K562 (cell line): ENCODE data around the gene SULT6B1. TPM values are rescaled to one million over a fixed set of nuclear protein-coding genes. Genes with fewer than 3 reads are reported as not detected.
A peak's percentile ranks its signal among the peaks of the same experiment; 100 is the strongest.

Experiments
- ATAC-seq: fragments of 200-7000 bp; cut with Tn5 transposase; 3 replicates; pipeline ENCODE4 v1.9.1; 2020; ENCODE audit warnings: moderate library complexity
- BruUV-seq: library from RNA; stranded (reverse); fragments of 400-500 nt; replicated peaks from 2 replicates; lab custom pipeline; 2021; lab: Mats Ljungman, UMichigan
- CTCF ChIA-PET: fragments of 300-600 bp; formaldehyde crosslinking; extraction: SDS; loops from one replicate; lab custom pipeline; 2021; ENCODE audit warnings: low intra/inter-chr PET ratio; lab: Yijun Ruan, JAX
- POLR2A ChIA-PET: fragments of 300-600, 350-650 bp; sonication (Branson Sonifier 250); formaldehyde crosslinking; extraction: SDS; loops from one replicate; lab custom pipeline; 2021; ENCODE audit warnings: antibody characterized with exemption, inconsistent platforms; lab: Yijun Ruan, JAX
- DNase-seq, 4 experiments: peaks; one replicate each; pipeline versions ENCODE4 v3.0.0 to v3.0.0-alpha.2; 2011 to 2018; ENCODE audit warnings: low spot score in 3 of 4, mixed read lengths in 3 of 4; ENCODE audit errors: extremely low read depth in 1 of 4
- FAIRE-seq: peaks from 2 replicates; lab custom pipeline; 2011; peaks lifted over from hg19 to GRCh38; lab: Jason Lieb, UNC
- H2AFZ ChIP-seq: 2 replicates; pipeline ENCODE4 v1.6.0; 2011; ENCODE audit warnings: low read depth, low read length, control low read depth, inconsistent platforms
- H3K27ac ChIP-seq: fragments of 200-600 bp; 3 replicates; pipeline ENCODE4 v1.8.0; 2011; ENCODE audit warnings: low read depth, mild to moderate bottlenecking, control low read depth, inconsistent platforms, low read length, moderate library complexity, mixed read lengths; ENCODE audit errors: extremely low read depth
- H3K27me3 ChIP-seq, 2 experiments: fragments of 300-600 bp in 1 of 2; 2 replicates in 1 of 2; 3 replicates in 1 of 2; pipeline versions ENCODE4 v1.6.0 to v1.8.0; 2011; ENCODE audit warnings: inconsistent platforms in 2 of 2, low read length in 2 of 2, mild to moderate bottlenecking in 1 of 2, mixed read lengths in 1 of 2, moderate library complexity in 1 of 2; ENCODE audit not compliant: control insufficient read depth in 2 of 2, insufficient read depth in 2 of 2
- H3K36me3 ChIP-seq: fragments of 300-600 bp; 3 replicates; pipeline ENCODE4 v1.8.0; 2011; ENCODE audit warnings: mild to moderate bottlenecking, low read length, inconsistent platforms; ENCODE audit not compliant: control insufficient read depth, insufficient read depth
- H3K4me1 ChIP-seq, 2 experiments: fragments of 200-600 bp in 1 of 2; replicated peaks in 1 of 2; 2 replicates in 1 of 2; 3 replicates in 1 of 2; pipeline versions ENCODE4 v1.5.1 to v1.8.0; 2011; ENCODE audit warnings: inconsistent platforms in 2 of 2, low read length in 2 of 2, mild to moderate bottlenecking in 1 of 2, mixed read lengths in 1 of 2, moderate library complexity in 1 of 2; ENCODE audit not compliant: control insufficient read depth in 2 of 2, insufficient read depth in 2 of 2
- H3K4me2 ChIP-seq: 2 replicates; pipeline ENCODE4 v1.6.1; 2011; ENCODE audit warnings: low read length, control low read depth, inconsistent platforms, mixed read lengths; ENCODE audit not compliant: insufficient read depth
- H3K4me3 ChIP-seq: fragments of 200-600 bp; sonication (generic), shearing (Covaris generic); 2 replicates; pipeline ENCODE4 v1.5.1; 2016; ENCODE audit warnings: control low read depth, inconsistent platforms
- H3K79me2 ChIP-seq: fragments of 200-600 bp; 3 replicates; pipeline ENCODE4 v1.8.0; 2011; ENCODE audit warnings: low read length, inconsistent platforms; ENCODE audit not compliant: control insufficient read depth, insufficient read depth
- H3K9ac ChIP-seq, 2 experiments: 2 replicates each; pipeline versions ENCODE4 v1.6.0 to v1.6.1; 2011; ENCODE audit warnings: low read depth in 2 of 2, low read length in 2 of 2, control low read depth in 1 of 2, inconsistent platforms in 1 of 2, mild to moderate bottlenecking in 1 of 2, mixed read lengths in 1 of 2; ENCODE audit not compliant: insufficient read depth in 1 of 2
- H3K9me1 ChIP-seq: one replicate; pipeline ENCODE4 v1.6.0; 2011; ENCODE audit warnings: inconsistent platforms, mild to moderate bottlenecking, low read length, moderate library complexity; ENCODE audit not compliant: control insufficient read depth, insufficient read depth
- H3K9me3 ChIP-seq: replicated peaks from 2 replicates; pipeline ENCODE4 v1.5.1; 2011; ENCODE audit warnings: low read depth, low read length, inconsistent platforms; ENCODE audit not compliant: control insufficient read depth, insufficient read depth
- H4K20me1 ChIP-seq: replicated peaks from 2 replicates; pipeline ENCODE4 v1.6.1; 2011; ENCODE audit warnings: low read length, inconsistent platforms, mixed read lengths; ENCODE audit not compliant: control insufficient read depth, insufficient read depth
- C11orf30 ChIP-seq: fragments of 450-650 bp; IDR thresholded peaks from 2 replicates; pipeline ENCODE4 v1.6.1; 2016; ENCODE audit warnings: low read depth, mild to moderate bottlenecking
- CAMTA2 ChIP-seq: fragments of 250-450 bp; sonication (Bioruptor Pico); conservative IDR thresholded peaks from 2 replicates; pipeline ENCODE4 v1.5.1; 2022
- CREBBP ChIP-seq: IDR thresholded peaks from one replicate; pipeline ENCODE4 v1.6.1; 2012; ENCODE audit warnings: low read depth, mild to moderate bottlenecking, control low read depth, inconsistent platforms, low read length
- GTF2F1 ChIP-seq: IDR thresholded peaks from 2 replicates; pipeline ENCODE4 v1.6.1; 2011; ENCODE audit warnings: low read depth, low read length, improper control_type of control experiment
- ILF3 ChIP-seq: fragments of 450-650 bp; IDR thresholded peaks from 2 replicates; pipeline ENCODE4 v1.6.1; 2018; ENCODE audit warnings: antibody characterized with exemption, mild to moderate bottlenecking, moderate library complexity, borderline replicate concordance
- SMC3 ChIP-seq: conservative IDR thresholded peaks from 2 replicates; pipeline ENCODE4 v1.6.1; 2011; ENCODE audit warnings: low read depth, low read length, improper control_type of control experiment; ENCODE audit not compliant: insufficient read depth
- WGBS: fragments of 100-300 bp; shearing (Covaris generic); methylation state at CpG from one replicate; pipeline ENCODE4 v1.1.6; 2016; ENCODE audit warnings: low coverage, mixed read lengths; ENCODE audit not compliant: insufficient coverage; ENCODE audit errors: missing lambda C conversion rate; 5-methylcytosine and 5-hydroxymethylcytosine counted together
- in situ Hi-C: fragments of 300-500 bp; cut with MboI; formaldehyde crosslinking; loops from 4 replicates; pipeline ENCODE4 v1.15.0; 2018; ENCODE audit warnings: inconsistent platforms, mixed read lengths
- intact Hi-C: fragments of 100-400 bp; cut with micrococcal nuclease; formaldehyde crosslinking; loops from 2 replicates; pipeline ENCODE4 v1.14.2; 2022
- polyA plus RNA-seq, 8 experiments: library from polyadenylated mRNA; depleted of rRNA in 4 of 8; stranded (reverse) in 5 of 8; unstranded in 3 of 8; fragments of >200 nt; fragmentation: Nextera tagmentation in 2 of 8; fragmentation: Illumina TruSeq in 1 of 8; extraction: Ambion mirVana in 2 of 8; extraction: Trizol in 1 of 8; gene quantifications; 2 replicates each; pipeline versions ENCODE4 v1.2.1 to v1.2.3, GENCODE V29; 2011 to 2014; ENCODE audit warnings: inconsistent platforms in 1 of 8, missing spikeins in 1 of 8
- total RNA-seq, 7 experiments: library from RNA; depleted of rRNA in 6 of 7; stranded (reverse); fragments of >200 nt in 6 of 7; fragmentation: Illumina TruSeq in 2 of 7; extraction: Trizol in 2 of 7; gene quantifications; 2 replicates each; pipeline versions ENCODE4 v1.2.1 to v1.2.3, GENCODE V29; 2011 to 2021; ENCODE audit warnings: low replicate concordance in 1 of 7
- TF ChIP-seq, protein P1 (sequence below): fragments of 250-450 bp; sonication (Bioruptor Pico); IDR thresholded peaks from 2 replicates; pipeline ENCODE4 v1.5.0; 2022; ENCODE audit warnings: mild to moderate bottlenecking
- TF ChIP-seq, protein P2 (sequence below), 3 experiments: IDR thresholded peaks in 2 of 3; conservative IDR thresholded peaks in 1 of 3; 2 replicates each; pipeline ENCODE4 v1.5.1; 2011 to 2012; ENCODE audit warnings: low read length in 3 of 3, mild to moderate bottlenecking in 3 of 3, control low read depth in 2 of 3, improper control_type of control experiment in 1 of 3, inconsistent platforms in 1 of 3, low read depth in 1 of 3, mixed read lengths in 1 of 3, moderate library complexity in 1 of 3; ENCODE audit not compliant: insufficient read depth in 2 of 3

The SULT6B1 gene
- total and polyA plus RNA-seq, 9 of the 15 experiments (the other 6 are each of a cell fraction or from before 2014, with no cell fraction given) = not detected

GRCh38 chr2:37180640-37181039, 7.8 kb downstream of the SULT6B1 start:
- Histone ChIP-seq H3K4me1 (peaks cover 5 to 11% of the 10 kb centered on the region in 2 experiments; a peak in 3 of 5 replicates), H3K27me3 (peaks cover 4 to 5% of the 10 kb centered on the region in 2 experiments; a peak in 4 of 5 replicates), H2AFZ (no peak overlapping the region), H3K79me2 (no peaks in the 10 kb centered on the region), H3K27ac (no peak overlapping the region), H3K4me3 (no peak overlapping the region), H3K4me2 (no peak overlapping the region), H3K9me1 (no peaks in the 10 kb centered on the region), H4K20me1 (no peaks in the 10 kb centered on the region), H3K9me3 (no peaks in the 10 kb centered on the region), H3K9ac (no peak overlapping the region), H3K36me3 (no peaks in the 10 kb centered on the region)
- 44% methylated on average over 5 of the region's 5 CpGs for WGBS
- BruUV-seq = no TSS peak
- ChIA-PET POLR2A (interaction anchor here (1.4 kb wide), 1 partner anchor 11 kb away, joined by 3 read pairs; no protein-coding TSS in a partner anchor), CTCF (no interaction called here)
- no peak for ATAC-seq
- in situ Hi-C loops = no loop called here
- DNase-seq = no peak
- TF ChIP-seq C11orf30 (no peak), CAMTA2 (CRISPR knock-in tag) (no peak), CREBBP (no peak)
- FAIRE-seq = no peak
- intact Hi-C loops = no loop called here

- Histone ChIP-seq H3K27ac (no peak overlapping the region), H2AFZ (no peak overlapping the region), H3K9me3 (no peaks in the 10 kb centered on the region), H3K9me1 (no peaks in the 10 kb centered on the region), H3K4me3 (no peak overlapping the region), H3K79me2 (no peaks in the 10 kb centered on the region), H3K4me1 (peaks cover 5 to 11% of the 10 kb centered on the region in 2 experiments; a peak in 3 of 5 replicates), H3K36me3 (no peaks in the 10 kb centered on the region), H3K4me2 (no peak overlapping the region), H4K20me1 (no peaks in the 10 kb centered on the region), H3K9ac (no peak overlapping the region), H3K27me3 (peaks cover 4 to 5% of the 10 kb centered on the region in 2 experiments; a peak in 4 of 5 replicates)
- in situ Hi-C loops (no loop called here), intact Hi-C loops (no loop called here)
- ATAC-seq (peak; percentile 56; the same call in 2 of the 3 replicates), FAIRE-seq (no peak), DNase-seq (no peak)
- ChIA-PET POLR2A (interaction anchor here (0.6 kb wide), 1 partner anchor 11 kb away, joined by 3 read pairs; no protein-coding TSS in a partner anchor), CTCF (no interaction called here)
- TF ChIP-seq, protein P1, sequence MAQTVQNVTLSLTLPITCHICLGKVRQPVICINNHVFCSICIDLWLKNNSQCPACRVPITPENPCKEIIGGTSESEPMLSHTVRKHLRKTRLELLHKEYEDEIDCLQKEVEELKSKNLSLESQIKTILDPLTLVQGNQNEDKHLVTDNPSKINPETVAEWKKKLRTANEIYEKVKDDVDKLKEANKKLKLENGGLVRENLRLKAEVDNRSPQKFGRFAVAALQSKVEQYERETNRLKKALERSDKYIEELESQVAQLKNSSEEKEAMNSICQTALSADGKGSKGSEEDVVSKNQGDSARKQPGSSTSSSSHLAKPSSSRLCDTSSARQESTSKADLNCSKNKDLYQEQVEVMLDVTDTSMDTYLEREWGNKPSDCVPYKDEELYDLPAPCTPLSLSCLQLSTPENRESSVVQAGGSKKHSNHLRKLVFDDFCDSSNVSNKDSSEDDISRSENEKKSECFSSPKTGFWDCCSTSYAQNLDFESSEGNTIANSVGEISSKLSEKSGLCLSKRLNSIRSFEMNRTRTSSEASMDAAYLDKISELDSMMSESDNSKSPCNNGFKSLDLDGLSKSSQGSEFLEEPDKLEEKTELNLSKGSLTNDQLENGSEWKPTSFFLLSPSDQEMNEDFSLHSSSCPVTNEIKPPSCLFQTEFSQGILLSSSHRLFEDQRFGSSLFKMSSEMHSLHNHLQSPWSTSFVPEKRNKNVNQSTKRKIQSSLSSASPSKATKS (CRISPR knock-in tag) = no peak
- no peak for TF ChIP-seq SMC3
- TF ChIP-seq, protein P2, sequence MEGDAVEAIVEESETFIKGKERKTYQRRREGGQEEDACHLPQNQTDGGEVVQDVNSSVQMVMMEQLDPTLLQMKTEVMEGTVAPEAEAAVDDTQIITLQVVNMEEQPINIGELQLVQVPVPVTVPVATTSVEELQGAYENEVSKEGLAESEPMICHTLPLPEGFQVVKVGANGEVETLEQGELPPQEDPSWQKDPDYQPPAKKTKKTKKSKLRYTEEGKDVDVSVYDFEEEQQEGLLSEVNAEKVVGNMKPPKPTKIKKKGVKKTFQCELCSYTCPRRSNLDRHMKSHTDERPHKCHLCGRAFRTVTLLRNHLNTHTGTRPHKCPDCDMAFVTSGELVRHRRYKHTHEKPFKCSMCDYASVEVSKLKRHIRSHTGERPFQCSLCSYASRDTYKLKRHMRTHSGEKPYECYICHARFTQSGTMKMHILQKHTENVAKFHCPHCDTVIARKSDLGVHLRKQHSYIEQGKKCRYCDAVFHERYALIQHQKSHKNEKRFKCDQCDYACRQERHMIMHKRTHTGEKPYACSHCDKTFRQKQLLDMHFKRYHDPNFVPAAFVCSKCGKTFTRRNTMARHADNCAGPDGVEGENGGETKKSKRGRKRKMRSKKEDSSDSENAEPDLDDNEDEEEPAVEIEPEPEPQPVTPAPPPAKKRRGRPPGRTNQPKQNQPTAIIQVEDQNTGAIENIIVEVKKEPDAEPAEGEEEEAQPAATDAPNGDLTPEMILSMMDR (IDR thresholded peaks at IDR 0.05 in 2 of 3, conservative IDR thresholded peaks at IDR 0.05 in 1 of 3; ENCODE audit: insufficient read depth in 2 of 3, low read depth in 1 of 3, low read length in 3 of 3) = peak in 1 of 3 experiments; percentile 17; a peak in 1 of 6 replicates
- TF ChIP-seq ILF3 = no peak
- TF ChIP-seq GTF2F1 = no peak
- BruUV-seq = no TSS peak
- 7% methylated on average over 4 of the region's 4 CpGs for WGBS
These were observed 8.3 kb downstream of the SULT6B1 start for GRCh38 chr2:37180006-37180639.
